Stimulated activated CD4-positive, alpha-beta T cell treated with anti-CD3 and anti-CD28 coated beads, TNF-alpha, amount 100 ng/mL, for 24 hours (primary cell): Measurements from ENCODE around the gene SNX7.

ENCODE experiments used
- DNase-seq, 3 experiments: peaks; one replicate each; pipeline ENCODE4 v3.0.0-alpha.2; 2020; ENCODE audit warnings: low read depth in 3 of 3

The SNX7 gene

DNA sequence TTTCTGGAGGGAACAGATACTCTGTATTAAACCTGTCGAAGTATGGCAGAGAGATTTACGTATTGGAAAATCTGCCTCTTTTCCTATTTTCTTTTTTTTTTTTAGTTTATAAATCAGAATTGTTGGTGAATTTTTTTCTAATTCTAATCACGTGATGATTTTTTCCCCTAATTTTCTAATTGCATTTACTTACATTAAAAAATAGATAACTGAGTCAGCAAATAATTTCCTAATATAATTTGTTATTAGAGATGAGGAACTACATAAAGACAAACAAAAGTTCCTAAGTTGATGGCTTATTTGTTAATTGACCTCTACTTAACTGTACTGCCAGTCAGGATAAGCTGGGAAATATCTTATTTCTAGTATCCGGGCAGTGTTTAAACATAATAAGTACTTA, 34.6 kb downstream of the SNX7 start:
- DNase-seq = no peak

DNA sequence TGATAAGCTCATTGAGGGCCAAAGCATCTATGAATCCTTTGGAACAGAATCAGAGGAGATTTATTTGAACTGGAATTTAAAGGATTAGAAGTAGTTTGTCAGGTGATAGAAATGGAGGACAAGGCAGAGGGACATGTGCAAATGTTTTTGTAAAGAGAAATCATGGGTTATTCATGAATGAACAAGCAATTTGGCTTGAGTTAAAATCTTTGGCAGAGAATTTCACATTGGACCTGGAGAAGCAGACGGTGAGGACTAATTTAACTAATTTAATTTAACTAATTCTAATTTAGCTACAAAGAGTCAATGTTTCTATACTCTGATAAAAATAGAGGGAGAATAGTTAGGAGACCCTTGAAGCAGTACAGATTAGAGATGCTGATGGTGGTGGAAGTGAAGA, 36.3 kb downstream of the SNX7 start:
- DNase-seq = no peak

DNA sequence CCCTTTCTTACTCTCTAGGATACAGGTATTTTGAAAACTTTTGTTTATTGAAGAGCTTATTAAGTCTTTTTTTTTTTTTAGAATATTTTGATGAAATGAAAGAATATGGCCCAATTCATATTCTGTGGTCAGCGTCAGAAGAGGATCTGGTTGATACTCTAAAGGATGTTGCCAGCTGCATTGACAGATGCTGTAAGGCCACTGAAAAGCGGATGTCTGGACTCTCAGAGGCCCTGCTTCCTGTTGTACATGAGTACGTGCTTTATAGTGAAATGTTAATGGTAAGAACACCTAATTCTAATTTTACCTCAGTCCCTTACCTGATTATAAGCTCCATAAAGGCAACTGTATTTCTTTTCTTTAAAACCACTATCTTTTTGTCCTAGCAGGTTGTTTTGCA, 37.1 kb downstream of the SNX7 start:
- no peak for DNase-seq

DNA sequence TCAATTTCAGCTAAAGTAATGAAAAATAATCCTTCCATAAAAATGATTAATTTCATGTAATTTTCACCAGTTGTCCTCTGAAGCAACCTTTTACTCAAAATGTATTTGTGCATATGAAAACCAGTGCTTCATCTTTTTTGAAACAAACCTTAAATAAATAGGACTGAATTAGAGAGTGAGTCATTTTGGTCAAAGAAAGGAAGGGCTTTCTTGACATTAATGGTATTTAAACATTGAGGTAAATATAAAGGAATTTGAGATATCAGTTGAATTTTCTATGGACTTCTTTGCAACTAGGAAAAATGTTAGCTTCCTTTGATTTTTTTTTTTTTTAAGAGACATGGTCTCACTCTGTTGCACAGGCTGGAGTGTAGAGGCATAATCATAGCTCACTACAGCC, 38.7 kb downstream of the SNX7 start:
- no peak for DNase-seq

DNA sequence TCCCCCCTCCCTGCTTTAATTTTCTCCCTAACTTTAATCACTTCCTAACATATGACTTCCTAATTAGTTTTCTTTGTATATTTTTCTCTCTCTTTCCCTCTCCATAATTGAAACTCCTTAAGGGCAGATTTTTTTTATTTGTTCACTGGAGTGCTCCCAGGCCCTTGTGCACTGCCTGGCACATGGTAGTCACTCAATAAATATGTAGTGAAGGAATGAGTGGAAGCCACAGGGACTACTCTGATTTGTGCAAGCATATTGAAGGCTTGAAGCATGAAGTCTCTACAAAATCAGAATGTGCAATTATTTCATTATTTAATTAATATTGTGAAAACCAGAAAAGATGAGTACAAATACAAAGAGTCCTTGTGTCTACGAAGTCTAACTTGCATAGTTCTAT, 41.5 kb downstream of the SNX7 start:
- DNase-seq = no peak

DNA sequence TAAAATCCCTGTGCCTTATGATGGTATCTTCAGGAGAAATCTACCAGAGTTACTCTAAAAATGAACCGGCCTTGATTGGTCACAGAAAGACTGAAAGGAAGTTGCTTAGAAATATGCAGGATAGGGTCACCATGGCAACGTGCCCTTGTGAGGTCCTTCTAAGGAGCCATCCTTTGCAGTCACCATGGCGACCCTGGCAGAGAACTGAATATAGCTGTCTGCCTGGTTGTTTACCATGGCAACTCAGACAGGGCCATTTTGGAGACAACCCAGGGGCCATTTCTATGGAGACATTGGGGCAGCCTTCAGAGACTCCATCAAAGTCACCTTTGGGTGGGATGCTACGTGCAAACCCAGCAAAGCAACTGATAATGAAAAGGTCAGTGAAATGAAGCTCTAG, 43.0 kb downstream of the SNX7 start:
- no peak for DNase-seq

DNA sequence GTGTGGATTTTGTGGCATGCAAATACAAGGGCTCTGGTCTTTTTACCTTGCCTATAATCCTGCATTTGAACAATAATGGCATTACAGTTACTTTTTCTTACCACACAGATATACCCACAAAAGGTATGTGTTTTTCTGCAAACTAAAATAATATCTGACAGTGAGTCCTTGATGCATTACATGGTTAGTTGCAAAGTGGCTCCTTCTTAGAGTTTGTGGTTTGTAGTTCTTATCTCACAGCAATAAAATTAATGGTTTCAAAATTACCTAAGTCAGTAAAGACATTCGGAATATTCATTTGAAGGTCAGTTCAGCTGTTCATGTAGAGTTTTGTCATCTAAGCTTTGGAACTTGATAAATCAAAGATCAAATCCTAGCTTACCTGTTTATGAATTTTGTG, 43.5 kb downstream of the SNX7 start:
- DNase-seq = no peak

DNA sequence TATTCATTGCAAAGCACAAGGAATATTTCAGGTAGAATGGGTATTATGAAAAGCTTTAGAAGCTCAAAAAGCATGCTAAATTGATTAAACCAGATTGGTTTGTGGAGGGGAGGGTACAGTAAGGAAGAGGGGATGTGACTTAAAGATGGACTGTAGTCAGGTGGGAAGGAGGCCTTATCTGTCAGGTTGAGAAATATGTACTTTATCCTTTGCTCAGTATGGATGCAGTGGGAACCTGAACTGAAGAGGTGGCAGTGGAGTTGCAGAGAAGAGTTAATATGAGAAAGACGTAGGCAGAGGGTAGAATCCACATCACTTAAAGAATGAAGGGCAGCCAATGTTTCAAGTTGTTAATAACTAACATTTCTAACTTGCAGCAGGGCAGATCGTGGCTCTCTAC, 44.1 kb downstream of the SNX7 start:
- DNase-seq = no peak

DNA sequence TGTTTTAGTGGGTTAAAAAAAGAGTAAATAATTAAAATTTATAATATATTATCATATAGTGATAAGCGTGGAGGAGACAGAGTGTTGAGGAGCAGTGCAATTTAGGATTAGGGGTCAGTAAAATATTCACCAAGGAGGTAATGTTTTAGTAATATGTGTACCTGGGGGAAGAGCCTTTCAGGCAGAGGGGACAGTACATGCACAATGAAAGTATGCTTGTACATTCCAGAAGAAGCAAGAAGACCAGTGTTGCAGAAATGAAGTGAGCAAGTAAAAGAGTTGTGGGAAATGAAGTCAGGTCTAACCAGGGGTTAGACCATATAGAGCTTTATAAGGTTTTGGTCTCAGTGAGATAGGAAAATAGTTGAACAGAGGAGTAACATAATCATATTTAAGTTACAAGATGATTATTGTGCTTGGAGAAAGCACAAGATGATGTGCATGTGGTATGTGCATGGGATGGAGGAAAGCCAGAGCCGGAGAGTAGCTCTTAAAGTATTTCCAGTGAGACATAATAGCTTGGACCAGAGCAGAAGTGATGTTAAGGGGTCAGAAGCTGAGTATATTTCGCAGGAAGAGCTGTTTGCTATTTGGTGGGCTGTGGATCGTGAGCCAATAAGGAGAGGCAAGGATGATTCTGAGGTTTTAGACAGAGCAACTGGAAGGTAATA, 44.8 kb downstream of the SNX7 start:
- DNase-seq = no peak

DNA sequence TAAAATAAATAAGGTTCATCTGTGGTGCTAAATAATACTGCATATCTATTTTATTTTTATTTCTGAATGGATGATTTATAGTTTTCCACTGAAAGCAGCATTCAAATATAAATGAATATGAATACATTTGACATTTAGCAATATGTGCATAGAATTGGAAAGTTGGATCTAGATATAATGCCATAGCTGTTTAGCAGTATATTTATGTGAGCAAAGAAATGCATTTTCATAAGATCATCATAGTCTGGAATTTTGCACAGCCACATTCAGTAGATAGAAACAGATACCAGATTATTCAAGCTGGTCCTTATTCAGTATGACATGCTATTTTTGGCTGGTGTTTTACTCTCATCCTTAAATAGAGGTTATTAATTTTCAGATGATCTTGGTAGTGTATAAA, 46.0 kb downstream of the SNX7 start:
- no peak for DNase-seq

DNA sequence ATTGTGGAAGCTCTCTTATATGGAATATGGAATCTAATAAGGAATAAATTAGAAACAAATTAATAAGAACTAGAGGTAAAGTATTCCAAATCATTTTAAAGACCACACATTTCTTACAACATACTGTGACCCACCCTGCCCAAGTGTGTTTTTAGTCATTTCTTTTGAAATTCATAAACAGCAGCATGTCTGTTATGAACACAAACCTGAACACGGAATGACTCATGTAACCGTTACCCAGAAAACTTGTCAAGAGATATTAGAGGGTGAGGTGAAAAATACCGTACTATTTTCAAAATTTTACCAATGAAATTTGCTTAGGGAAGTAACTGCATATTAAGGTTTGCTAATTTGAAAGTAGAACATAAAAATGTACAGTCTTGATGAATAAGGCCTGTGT, 48.4 kb downstream of the SNX7 start:
- no peak for DNase-seq

DNA sequence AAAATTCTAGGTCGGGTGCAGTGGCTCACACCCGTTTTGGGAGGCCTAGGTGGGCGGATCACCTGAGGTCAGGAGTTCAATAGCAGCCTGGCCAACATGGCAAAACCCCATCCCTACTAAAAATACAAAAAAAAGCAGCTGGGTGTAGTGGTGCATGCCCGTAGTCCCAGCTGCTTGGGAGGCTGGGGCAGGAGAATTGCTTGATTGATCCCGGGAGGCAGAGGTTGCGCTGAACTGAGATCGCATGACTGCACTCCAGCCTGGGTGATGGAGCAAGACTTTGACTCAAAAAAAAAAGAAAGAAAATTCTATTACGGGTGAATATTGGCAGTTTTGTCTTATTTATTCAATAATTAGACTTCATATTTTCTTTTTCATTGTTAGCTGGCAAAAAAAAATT, 62.1 kb downstream of the SNX7 start:
- no peak for DNase-seq

DNA sequence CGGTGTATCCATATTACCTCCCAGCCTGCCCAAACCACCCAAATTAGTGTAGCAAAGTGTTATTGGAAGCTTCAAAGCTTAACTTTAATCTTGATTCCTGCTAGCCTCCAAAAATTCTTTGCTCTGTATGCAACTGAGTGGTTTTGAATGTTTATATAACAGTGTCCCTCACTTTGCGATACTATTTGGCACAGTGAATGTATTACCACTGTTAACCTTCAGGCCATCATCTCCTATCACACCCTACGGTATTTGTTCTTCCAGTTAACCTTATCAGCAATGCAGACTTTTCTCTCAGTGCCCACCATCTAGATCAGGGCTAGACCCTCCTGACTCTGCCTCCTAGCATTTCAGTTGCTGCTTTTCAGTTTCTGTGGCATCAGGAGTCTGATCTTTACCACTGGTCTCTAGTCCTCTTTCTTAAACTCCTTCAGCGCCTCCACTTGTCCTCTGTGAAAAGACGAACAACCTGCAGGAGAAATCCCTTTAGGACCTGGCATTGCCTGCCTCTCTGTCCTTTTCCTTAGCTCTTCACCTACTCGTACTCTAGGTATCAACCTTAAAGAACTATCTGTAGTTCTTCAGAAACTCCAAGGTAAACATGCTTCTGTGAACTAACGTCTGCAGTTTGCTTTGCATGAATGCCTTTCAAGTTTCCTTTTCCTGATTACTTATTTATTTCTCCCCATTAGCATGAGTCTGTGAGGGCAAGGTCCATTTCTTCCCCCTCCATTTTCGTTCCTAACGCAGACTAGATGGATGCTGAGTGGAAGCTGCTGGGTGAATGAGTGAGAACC, 71.7 kb downstream of the SNX7 start:
- DNase-seq = no peak

DNA sequence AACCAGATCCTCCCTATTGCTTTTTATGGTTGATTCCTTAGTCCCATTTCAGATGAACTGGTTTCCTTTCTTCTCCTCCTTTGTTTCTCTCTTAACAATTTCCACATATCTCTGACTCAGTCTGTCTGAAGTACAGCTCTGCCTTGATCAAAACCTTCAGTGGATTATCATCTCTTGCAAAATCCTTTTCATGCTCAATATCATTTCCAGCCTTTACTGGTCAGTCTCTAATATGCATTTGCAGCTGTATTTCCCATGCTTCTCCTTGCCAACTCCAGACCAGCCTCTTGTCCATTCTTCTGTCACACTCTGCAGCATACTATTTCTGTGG, 72.2 kb downstream of the SNX7 start:
- no peak for DNase-seq

DNA sequence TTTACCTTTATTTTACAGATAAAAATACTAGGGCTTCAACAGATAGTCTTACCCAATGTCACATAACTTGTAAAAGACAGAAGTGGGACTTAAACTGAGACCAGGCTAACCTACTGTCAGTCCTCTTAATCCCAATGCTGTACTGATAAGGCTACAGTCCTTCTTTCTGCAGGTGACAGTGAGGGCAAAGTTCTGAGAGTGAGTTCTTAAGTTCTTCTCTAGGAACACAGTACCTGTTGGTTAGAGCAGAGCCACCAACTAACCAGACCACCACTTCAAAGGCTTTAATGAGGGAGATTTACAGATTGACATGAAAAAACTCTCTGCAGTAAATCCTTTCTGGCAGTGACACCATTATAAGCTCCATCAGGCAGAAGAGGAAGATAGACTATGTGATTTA, 74.2 kb downstream of the SNX7 start:
- DNase-seq = no peak

DNA sequence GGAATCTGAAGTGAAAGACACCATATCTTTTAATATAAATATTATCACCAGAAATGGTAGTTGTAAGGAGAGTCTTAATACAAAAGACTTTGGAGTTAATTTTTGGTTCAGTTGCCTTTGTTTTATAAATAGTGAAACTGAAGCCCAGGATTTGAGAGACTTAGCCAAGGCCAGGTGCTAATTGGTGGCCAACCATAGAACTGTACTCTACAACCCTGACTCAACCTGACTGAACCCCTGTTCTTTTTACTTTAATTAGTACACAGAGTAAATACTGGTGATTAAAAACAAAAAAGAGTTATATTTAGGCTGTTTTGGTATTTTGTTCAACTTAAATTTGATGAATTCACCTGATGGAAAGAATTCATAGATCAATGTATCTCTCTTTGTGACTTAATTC, 76.3 kb downstream of the SNX7 start:
- DNase-seq = no peak

DNA sequence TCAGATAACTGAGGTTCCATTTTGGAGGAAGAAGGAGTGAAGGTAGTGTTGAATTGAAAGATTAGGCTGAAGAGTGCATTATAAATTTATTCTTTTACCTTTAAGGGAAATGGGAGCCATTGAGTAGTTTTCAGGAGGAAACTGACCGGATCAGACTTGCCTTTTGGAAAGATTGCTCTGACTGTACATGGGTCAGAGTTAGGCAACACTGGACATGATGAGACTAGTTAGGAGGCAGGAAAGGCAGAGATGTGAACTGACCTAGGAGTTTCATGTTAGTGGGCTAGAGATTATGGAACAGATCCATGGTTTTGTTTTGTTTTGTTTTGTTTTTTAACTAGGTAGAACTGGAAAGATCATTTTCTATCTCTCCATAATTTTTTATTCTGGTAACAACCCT, 78.2 kb downstream of the SNX7 start:
- no peak for DNase-seq

DNA sequence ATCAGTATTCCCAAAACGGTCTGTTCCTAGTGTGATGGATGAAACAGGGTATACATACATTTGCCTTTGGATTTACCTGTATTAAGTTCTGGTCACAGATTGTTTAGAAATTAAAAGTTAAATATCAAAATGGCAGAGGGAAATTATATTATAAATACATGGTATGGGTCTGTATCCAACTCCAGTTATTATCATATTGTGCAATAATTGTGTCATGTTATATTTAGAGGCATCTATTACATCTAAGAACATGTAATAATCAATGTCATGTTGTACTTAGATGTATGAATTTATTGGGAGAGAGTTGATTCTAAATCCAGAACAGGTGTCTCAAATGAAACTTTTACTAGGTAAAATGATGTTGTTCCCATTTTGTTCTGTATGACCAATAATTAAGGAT, 79.6 kb downstream of the SNX7 start:
- DNase-seq = no peak

DNA sequence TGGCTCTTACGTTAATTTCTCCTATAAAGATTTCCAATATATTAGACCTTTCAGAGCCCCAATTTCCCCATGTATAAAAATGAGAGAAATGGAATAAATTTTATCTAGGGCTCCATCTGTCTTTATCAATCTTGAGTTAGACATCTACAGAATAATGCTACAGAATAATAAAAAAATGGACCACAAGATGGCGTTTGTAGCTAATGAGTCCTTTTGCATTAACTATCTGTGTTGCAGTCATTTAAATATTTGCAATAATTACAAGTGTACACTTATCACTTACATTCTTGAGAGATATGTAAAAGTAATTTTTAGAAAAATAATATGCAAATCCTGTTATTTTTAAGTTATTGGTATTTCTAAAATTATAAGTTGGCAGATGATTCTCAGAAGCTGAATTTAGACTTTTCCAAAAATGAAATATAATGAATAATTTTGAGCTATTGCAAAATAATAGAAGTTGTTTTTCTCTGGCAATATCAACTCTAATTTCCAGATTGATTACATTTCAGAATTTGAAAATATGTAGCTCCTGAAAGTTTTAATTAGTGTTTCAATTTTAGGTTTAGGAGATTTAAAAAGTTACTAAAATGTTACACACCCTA, 87.7 kb downstream of the SNX7 start:
- no peak for DNase-seq

DNA sequence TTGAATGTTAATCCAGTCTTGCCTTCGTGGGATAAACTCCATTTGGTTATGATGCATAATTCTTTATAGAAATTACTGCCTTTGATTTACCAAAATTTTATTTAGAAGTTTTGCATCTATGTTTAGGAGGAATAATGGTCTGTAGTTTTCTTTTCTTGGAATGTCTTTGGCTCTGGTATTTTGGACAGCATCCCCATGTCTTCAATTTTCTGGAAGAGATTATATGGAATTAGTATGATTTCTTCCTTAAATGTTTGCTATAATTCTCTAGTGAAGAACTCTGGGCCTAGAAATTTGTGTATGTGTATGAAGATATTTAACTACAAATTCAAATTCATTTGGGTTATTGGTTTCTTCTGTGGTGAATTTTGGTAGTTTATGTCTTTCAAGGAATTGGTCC, 92.7 kb downstream of the SNX7 start:
- DNase-seq = no peak

DNA sequence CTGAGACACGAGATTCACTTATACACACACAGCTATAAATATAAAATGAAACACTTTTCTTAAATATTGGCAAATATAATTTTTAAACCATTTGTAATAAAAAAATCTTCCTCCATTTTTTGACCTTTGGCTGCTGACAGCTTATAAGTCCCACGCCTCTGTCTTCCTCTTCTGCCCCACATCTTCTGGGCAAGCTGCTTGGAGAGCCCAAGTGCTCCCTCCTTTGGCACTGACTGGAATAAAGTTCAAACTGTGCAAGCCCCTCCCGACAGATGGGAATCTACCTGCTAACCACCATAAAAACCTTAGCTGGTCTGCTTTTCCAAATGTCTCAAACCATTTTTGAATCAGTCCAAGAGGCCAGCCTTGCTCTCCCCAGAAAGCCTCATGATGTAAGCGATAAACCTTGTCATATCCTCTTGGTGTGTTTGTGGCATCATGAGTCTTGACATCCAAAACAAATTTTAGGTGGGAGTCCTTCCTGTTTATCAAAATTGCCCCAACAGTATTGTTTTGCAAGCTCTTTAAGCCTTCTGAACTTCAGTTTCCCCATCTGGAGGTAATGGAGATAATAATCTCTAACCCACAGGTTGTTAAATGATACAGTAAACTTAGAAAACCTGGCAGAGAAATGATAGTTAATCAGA, 99.8 kb downstream of the SNX7 start:
- no peak for DNase-seq

DNA sequence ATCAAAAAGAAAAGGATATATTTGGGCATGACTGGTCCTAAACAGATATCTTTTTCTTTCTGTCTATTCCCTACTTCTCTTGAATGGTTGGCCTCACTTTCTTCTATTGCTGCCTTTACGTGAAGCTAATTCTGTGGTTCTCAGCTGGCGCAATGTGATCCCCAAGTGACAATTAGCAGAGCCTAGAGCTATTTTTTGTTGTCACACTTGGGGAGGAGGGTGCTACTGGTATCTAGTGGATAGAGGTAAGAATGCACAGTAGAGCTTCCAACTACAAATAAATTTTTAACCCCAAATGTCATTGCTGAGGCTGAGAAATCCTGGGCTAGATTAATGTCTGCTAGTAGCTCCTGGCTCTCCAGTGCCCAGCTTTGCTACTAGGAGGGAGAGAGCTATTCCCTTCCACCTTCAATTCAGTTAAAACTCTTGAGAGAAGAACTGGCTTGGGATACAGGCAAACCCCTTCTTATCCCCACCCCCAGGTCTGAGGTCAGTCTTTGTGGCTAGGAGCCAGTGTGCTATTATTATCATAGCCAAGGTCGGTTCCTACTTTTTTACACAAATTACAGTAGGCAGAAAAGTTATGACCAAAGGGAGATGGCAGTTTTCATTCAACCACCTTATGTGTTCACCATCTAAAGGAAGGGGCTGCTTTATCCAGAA, 102.1 kb downstream of the SNX7 start:
- DNase-seq = no peak
